Measurements from ENCODE around the gene CUX1. TPM values are rescaled to one million over a fixed set of nuclear protein-coding genes. Genes with fewer than 3 reads are reported as not detected.

Gene CUX1
- total RNA-seq, 1 experiment from 2014 or later = 53.5 TPM

DNA sequence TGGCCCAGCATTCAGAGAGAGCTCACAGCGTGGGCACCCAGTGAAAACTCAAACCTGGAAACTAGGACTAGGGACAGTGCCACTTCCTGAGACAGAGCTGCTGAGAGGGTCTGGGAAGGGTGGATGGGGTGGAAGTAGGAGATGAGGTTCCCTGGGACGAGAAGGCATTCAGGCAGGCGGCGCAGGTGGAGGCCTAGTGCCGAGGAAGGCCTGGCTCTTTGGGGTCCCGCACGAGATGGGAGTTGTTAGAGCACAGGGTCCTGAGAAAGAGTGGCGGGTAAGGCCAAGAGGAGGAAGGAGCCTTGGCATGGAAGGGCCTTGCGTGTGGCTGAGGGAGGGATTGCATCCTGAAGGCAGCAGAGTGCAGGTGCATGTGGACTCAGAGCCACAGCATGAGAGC, 339.4 kb downstream of the CUX1 start:
- Histone ChIP-seq H3K56ac (ENCODE audit: insufficient read length, low read depth, low read length) (no peak overlapping the region), H3K79me1 (ENCODE audit: insufficient read depth, low read depth, low read length, poor library complexity, severe bottlenecking) (no peaks in the 10 kb centered on the region), H3K9ac (ENCODE audit: extremely low read depth, insufficient read length, low read length) (no peak overlapping the region), H3K9me3 (ENCODE audit: control insufficient read depth, low read depth, low read length) (no peaks in the 10 kb centered on the region), H4K91ac (ENCODE audit: insufficient read length, low read depth, low read length) (no peak overlapping the region), H3K4ac (ENCODE audit: low read depth, low read length) (no peak overlapping the region), H4K20me1 (ENCODE audit: control insufficient read depth, insufficient read depth, insufficient read length) (no peaks in the 10 kb centered on the region), H3K4me2 (ENCODE audit: insufficient read depth, insufficient read length, low read length) (no peak overlapping the region), H3K23me2 (ENCODE audit: insufficient read length, low read depth, low read length, poor library complexity, severe bottlenecking) (no peaks in the 10 kb centered on the region), H3K27me3 (ENCODE audit: insufficient read depth, low read length) (no peaks in the 10 kb centered on the region), H3K27ac (ENCODE audit: insufficient read length, low read depth, low read length) (no peak overlapping the region), H2AFZ (ENCODE audit: low read length) (no peak overlapping the region), H4K8ac (replicated peaks; ENCODE audit: insufficient read length, low read depth, low read length) (no peak overlapping the region), H3K79me2 (ENCODE audit: insufficient read depth, low read length) (no peaks in the 10 kb centered on the region), H3T11ph (ENCODE audit: low read length) (no peak overlapping the region), H2AK5ac (ENCODE audit: insufficient read length, low read length) (no peak overlapping the region), H3K23ac (ENCODE audit: insufficient read length, low read depth, low read length) (no peak overlapping the region), H3K14ac (ENCODE audit: insufficient read depth, low read length) (no peak overlapping the region; the same call in 1 of the 2 replicates), H2BK120ac (ENCODE audit: low read depth, low read length, poor library complexity, severe bottlenecking) (no peak overlapping the region), H2BK15ac (ENCODE audit: low read depth, low read length) (no peak overlapping the region), H2BK12ac (ENCODE audit: insufficient read length, low read depth, low read length) (no peak overlapping the region), H2BK5ac (ENCODE audit: insufficient read length, low read length) (peak overlapping the region; percentile 4), H4K5ac (ENCODE audit: insufficient read length, low read depth, low read length) (no peak overlapping the region), H3K4me1 (ENCODE audit: insufficient read depth, low read length) (peaks cover 11% of the 10 kb centered on the region; the same call in 1 of the 2 replicates), H3K18ac (ENCODE audit: insufficient read length, low read depth, low read length) (no peak overlapping the region), H2BK20ac (ENCODE audit: low read depth, low read length, poor library complexity, severe bottlenecking) (no peak overlapping the region)
- Mint-ChIP-seq H3K4me1 (peaks cover 17 to 23% of the 10 kb centered on the region in 2 experiments), H3K36me3 (ENCODE audit: insufficient read depth in 1 of 3, low read depth in 3 of 3) (peaks cover 11 to 31% (median 16%) of the 10 kb centered on the region in 3 experiments; a peak in 6 of 7 replicates), H3K9me3 (no peaks in the 10 kb centered on the region), H3K27me3 (ENCODE audit: low read depth) (no peaks in the 10 kb centered on the region), H3K4me3 (no peak overlapping the region), H3K27ac (peak overlapping the region; percentile 46 to 91 (median 76); a peak in 3 of 7 replicates)
- WGBS (ENCODE audit: extremely low coverage, insufficient read length, low lambda C conversion rate) = no CpG with 5 or more reads among the region's 9 CpGs
- TF ChIP-seq, protein P1, sequence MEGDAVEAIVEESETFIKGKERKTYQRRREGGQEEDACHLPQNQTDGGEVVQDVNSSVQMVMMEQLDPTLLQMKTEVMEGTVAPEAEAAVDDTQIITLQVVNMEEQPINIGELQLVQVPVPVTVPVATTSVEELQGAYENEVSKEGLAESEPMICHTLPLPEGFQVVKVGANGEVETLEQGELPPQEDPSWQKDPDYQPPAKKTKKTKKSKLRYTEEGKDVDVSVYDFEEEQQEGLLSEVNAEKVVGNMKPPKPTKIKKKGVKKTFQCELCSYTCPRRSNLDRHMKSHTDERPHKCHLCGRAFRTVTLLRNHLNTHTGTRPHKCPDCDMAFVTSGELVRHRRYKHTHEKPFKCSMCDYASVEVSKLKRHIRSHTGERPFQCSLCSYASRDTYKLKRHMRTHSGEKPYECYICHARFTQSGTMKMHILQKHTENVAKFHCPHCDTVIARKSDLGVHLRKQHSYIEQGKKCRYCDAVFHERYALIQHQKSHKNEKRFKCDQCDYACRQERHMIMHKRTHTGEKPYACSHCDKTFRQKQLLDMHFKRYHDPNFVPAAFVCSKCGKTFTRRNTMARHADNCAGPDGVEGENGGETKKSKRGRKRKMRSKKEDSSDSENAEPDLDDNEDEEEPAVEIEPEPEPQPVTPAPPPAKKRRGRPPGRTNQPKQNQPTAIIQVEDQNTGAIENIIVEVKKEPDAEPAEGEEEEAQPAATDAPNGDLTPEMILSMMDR (conservative IDR thresholded peaks at IDR 0.05) = no peak
- DNase-seq = peak; percentile 34

All from H9 (cell line).